ENCODE data around the gene SH3GL1. TPM values are rescaled to one million over a fixed set of nuclear protein-coding genes. Genes with fewer than 3 reads are reported as not detected.

The SH3GL1 gene
- polyA plus RNA-seq, 3 donors = 14.0 to 33.9 (median 15.0) TPM

GRCh38 chr19:4442819-4443146 lies 42.4 kb upstream of the SH3GL1 start:
- no peak for DNase-seq
- Histone ChIP-seq H3K4me1 (ENCODE audit: control insufficient read depth in 1 of 2, insufficient read depth in 2 of 2, low read length in 2 of 2) (no peaks in the 10 kb centered on the region), H3K79me2 (ENCODE audit: insufficient read depth, low read length) (peaks cover 3% of the 10 kb centered on the region), H3K4me2 (replicated peaks; ENCODE audit: extremely low read depth, low read length, poor library complexity, severe bottlenecking) (no peak overlapping the region), H3K27me3 (ENCODE audit: control insufficient read depth in 2 of 2, insufficient read depth in 2 of 2, low read length in 2 of 2) (no peaks in the 10 kb centered on the region), H3K27ac (ENCODE audit: low read depth in 1 of 2, low read length in 2 of 2) (no peak overlapping the region), H2AFZ (ENCODE audit: insufficient read depth, low read depth, low read length, poor library complexity, severe bottlenecking) (no peak overlapping the region), H4K20me1 (ENCODE audit: insufficient read depth, low read length) (peaks cover 32% of the 10 kb centered on the region), H3K9ac (ENCODE audit: insufficient read depth, low read length, poor library complexity, severe bottlenecking) (no peak overlapping the region), H3K4me3 (replicated peaks in 1 of 3; ENCODE audit: low read depth in 2 of 3, low read length in 3 of 3) (no peak overlapping the region), H3K9me3 (replicated peaks in 1 of 2; ENCODE audit: control insufficient read depth in 1 of 2, insufficient read depth in 1 of 2, low read length in 2 of 2) (no peaks in the 10 kb centered on the region), H3K36me3 (replicated peaks in 1 of 2; ENCODE audit: control insufficient read depth in 1 of 2, insufficient read depth in 2 of 2, low read length in 2 of 2) (peaks cover 51 to 61% of the 10 kb centered on the region in 2 donors)
- Mint-ChIP-seq H3K27me3 (ENCODE audit: low read depth in 3 of 3) (no peaks in the 10 kb centered on the region), H3K36me3 (peaks cover 44 to 76% of the 10 kb centered on the region in 2 donors), H3K27ac (peak overlapping the region in 1 of 7 donors; percentile 61), H3K9me3 (peaks cover 0 to 2% (median 0%) of the 10 kb centered on the region in 7 donors), H3K4me3 (no peak overlapping the region), H3K4me1 (peaks cover 3% of the 10 kb centered on the region)
- 80% methylated on average over 3 of the region's 10 CpGs for WGBS (ENCODE audit: insufficient coverage)
- TF ChIP-seq CTCF (IDR thresholded peaks at IDR 0.05) = no peak
- intact Hi-C loops (cut with micrococcal nuclease) = no loop called here

DNA sequence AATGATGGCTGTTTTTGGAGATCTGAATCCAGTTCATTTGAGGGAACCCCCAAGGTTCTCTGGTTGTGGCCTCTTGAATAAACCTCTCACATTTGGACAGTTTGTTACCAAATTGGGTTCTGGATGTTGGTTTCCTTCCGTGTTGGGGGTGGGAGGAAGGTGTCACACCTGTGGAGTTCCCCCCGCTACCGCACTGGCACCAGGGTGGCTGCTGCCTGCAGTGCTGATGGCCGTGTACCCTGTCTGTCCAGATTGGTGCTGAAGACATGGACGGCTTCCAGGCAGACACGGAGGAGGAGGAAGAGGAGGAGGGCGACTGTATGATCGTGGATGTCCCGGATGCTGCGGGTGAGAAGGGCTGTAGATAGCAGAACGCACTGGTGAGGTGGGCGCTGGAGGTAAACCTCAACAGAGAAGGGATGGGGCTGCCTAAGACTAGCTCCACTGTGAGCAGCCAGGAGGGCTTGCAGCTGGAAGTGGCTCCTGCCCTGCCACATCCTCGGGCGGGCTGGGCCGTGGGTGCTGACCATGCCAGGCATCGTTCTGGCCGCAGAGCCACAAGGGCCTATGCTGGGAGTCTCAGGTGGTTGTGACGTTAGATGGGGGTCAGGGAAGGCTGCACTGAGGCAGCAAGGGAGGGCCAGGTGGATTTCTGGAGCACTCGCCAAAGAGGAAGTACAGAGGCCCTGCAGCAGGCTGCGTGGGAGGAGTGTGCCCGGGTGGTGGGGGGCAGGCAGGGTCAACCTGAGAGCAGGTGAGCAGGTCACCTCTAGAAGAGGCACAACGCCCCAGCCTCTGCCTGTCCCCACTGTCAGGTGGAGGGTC lies 41.9 kb upstream of the SH3GL1 start:
- H3K9ac ChIP-seq (ENCODE audit: insufficient read depth, low read length, poor library complexity, severe bottlenecking) = no peak overlapping the region
- no peak overlapping the region for H3K4me2 ChIP-seq (replicated peaks; ENCODE audit: extremely low read depth, low read length, poor library complexity, severe bottlenecking)
- Mint-ChIP-seq H3K36me3 (peaks cover 40 to 74% of the 10 kb centered on the region in 2 donors), H3K4me3 (no peak overlapping the region), H3K4me1 (peaks cover 3% of the 10 kb centered on the region), H3K27me3 (ENCODE audit: low read depth in 3 of 3) (no peaks in the 10 kb centered on the region), H3K9me3 (peaks cover 0 to 2% (median 0%) of the 10 kb centered on the region in 7 donors), H3K27ac (peak overlapping the region in 5 of 7 donors; percentile 33 to 66 (median 53))
- DNase-seq = no peak
- H3K27ac ChIP-seq (ENCODE audit: low read depth in 1 of 2, low read length in 2 of 2) = no peak overlapping the region
- no peak overlapping the region for H3K4me3 ChIP-seq (replicated peaks in 1 of 3; ENCODE audit: low read depth in 2 of 3, low read length in 3 of 3)
- no peaks in the 10 kb centered on the region for H3K9me3 ChIP-seq (replicated peaks in 1 of 2; ENCODE audit: control insufficient read depth in 1 of 2, insufficient read depth in 1 of 2, low read length in 2 of 2)
- H3K27me3 ChIP-seq (ENCODE audit: control insufficient read depth in 2 of 2, insufficient read depth in 2 of 2, low read length in 2 of 2) = no peaks in the 10 kb centered on the region
- H2AFZ ChIP-seq (ENCODE audit: insufficient read depth, low read depth, low read length, poor library complexity, severe bottlenecking) = no peak overlapping the region
- intact Hi-C loops (cut with micrococcal nuclease) = no loop called here
- no peaks in the 10 kb centered on the region for H3K4me1 ChIP-seq (ENCODE audit: control insufficient read depth in 1 of 2, insufficient read depth in 2 of 2, low read length in 2 of 2)
- 65% methylated on average over 21 of the region's 22 CpGs for WGBS (ENCODE audit: insufficient coverage)
- H3K36me3 ChIP-seq (replicated peaks in 1 of 2; ENCODE audit: control insufficient read depth in 1 of 2, insufficient read depth in 2 of 2, low read length in 2 of 2) = peaks cover 47 to 58% of the 10 kb centered on the region in 2 donors
- peaks cover 26% of the 10 kb centered on the region for H4K20me1 ChIP-seq (ENCODE audit: insufficient read depth, low read length)
- H3K79me2 ChIP-seq (ENCODE audit: insufficient read depth, low read length) = peaks cover 5% of the 10 kb centered on the region
- TF ChIP-seq CTCF (IDR thresholded peaks at IDR 0.05) = no peak
